ENCODE measurements around the gene ADAMTS12. TPM values are rescaled to one million over a fixed set of nuclear protein-coding genes. Genes with fewer than 3 reads are reported as not detected.

The ADAMTS12 gene
- total RNA-seq, 4 donors from 2014 or later: 0.22 to 1.2 (median 0.77) TPM

DNA sequence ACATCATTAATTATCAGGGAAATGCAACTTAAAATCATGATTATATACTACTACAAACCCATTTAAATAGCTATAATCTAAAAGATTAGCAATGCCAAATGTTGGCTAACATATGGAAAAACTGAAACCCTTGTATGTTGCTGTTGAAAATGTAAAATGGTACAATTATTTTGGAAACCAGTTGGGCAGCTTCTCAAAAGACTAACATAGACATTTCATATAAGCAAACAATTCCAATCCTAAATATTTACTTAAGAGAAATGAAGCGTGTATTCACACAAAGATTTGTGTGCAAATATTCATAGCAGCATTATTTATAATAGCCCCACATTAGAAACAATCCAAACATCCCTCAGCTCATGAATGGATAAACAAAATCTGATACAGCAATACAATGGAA lies 106.2 kb downstream of the ADAMTS12 start:
- intact Hi-C loops (cut with DNase I; ENCODE audit: low total_unique reads): no loop called here
- no peak for DNase-seq (ENCODE audit: low spot score in 2 of 2)
- H3K4me3 ChIP-seq (ENCODE audit: low read depth, poor library complexity, severe bottlenecking): no peak overlapping the region
- TF ChIP-seq POLR2A (IDR thresholded peaks at IDR 0.05): no peak
- TF ChIP-seq, protein P1, sequence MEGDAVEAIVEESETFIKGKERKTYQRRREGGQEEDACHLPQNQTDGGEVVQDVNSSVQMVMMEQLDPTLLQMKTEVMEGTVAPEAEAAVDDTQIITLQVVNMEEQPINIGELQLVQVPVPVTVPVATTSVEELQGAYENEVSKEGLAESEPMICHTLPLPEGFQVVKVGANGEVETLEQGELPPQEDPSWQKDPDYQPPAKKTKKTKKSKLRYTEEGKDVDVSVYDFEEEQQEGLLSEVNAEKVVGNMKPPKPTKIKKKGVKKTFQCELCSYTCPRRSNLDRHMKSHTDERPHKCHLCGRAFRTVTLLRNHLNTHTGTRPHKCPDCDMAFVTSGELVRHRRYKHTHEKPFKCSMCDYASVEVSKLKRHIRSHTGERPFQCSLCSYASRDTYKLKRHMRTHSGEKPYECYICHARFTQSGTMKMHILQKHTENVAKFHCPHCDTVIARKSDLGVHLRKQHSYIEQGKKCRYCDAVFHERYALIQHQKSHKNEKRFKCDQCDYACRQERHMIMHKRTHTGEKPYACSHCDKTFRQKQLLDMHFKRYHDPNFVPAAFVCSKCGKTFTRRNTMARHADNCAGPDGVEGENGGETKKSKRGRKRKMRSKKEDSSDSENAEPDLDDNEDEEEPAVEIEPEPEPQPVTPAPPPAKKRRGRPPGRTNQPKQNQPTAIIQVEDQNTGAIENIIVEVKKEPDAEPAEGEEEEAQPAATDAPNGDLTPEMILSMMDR (IDR thresholded peaks at IDR 0.05): no peak
- 92 to 93% methylated on average over 1 of the region's 1 CpG for WGBS, 2 donors

DNA sequence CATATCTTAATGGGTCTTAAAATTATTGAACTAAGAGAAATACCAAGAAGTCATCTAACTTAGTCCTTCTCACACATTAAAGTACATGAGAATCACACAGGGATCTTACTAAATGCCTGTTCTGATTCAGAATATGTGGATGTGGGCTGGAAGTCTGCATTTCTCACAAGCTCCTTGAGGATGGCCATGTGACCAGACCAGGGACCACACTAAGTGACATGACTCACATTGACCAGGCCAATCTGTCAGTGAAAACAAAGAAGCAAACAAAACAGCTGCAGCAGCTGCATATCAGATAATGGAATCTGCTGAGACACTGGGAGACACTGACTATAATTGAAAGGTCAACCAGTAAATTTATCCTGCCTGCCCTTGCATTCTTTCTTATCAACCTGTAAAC lies 110.5 kb downstream of the ADAMTS12 start:
- TF ChIP-seq, protein P1 (IDR thresholded peaks at IDR 0.05): no peak
- no peak overlapping the region for H3K4me3 ChIP-seq (ENCODE audit: low read depth, poor library complexity, severe bottlenecking)
- DNase-seq (ENCODE audit: low spot score in 2 of 2): peak in 1 of 2 donors; percentile 40
- intact Hi-C loops (cut with DNase I; ENCODE audit: low total_unique reads): no loop called here

DNA sequence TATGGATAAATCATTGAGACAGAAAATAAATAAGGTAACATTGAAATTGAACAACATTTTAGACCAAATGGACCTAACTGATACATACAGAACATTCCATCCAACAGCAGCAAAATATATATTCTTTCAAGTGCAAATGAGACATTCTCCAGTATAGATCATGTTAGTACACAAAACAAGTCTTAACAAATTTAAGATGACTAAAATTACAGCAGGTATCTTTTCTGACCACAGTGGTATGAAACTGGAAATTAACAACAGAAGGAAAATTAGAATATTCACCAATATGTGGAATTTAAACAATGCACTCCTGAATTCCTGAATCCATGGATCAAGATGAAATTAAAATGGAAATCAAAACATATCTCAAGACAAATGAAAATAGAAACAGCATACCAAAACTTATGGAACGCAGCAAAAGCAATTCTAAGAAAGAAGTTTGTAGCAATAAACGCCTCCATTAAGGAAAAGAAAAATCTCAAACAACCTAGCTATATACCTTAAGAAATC lies 115.6 kb downstream of the ADAMTS12 start:
- no peak overlapping the region for H3K4me3 ChIP-seq (ENCODE audit: low read depth, poor library complexity, severe bottlenecking)
- WGBS, 2 donors: 88 to 93% methylated on average over 2 of the region's 2 CpGs
- DNase-seq (ENCODE audit: low spot score in 2 of 2): no peak
- TF ChIP-seq, protein P1 (IDR thresholded peaks at IDR 0.05): no peak
- intact Hi-C loops (cut with DNase I; ENCODE audit: low total_unique reads): no loop called here

DNA sequence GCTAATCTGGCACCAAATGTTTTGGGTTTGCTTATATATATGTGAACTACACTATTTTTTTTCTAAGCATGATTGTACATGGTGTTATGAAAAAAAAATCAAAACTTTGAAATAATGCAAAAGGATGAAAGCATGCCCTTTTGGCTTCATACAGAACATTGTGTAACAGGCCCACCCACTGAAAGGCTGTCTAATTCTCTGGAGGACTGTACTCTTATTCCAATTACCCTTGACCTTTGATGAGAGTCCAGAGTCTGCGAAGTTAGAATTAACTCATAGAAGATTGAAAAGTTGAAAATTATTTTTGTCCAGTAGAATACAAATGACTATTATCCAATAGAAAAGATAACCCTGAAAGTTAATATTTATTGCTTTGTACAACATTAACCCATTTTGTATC lies 117.4 kb downstream of the ADAMTS12 start:
- no peak for DNase-seq (ENCODE audit: low spot score in 2 of 2)
- TF ChIP-seq, protein P1 (IDR thresholded peaks at IDR 0.05): no peak
- TF ChIP-seq POLR2A (IDR thresholded peaks at IDR 0.05): no peak
- intact Hi-C loops (cut with DNase I; ENCODE audit: low total_unique reads): no loop called here
- H3K4me3 ChIP-seq (ENCODE audit: low read depth, poor library complexity, severe bottlenecking): no peak overlapping the region
- WGBS, 2 donors: 65% methylated on average over 1 of the region's 1 CpG

DNA sequence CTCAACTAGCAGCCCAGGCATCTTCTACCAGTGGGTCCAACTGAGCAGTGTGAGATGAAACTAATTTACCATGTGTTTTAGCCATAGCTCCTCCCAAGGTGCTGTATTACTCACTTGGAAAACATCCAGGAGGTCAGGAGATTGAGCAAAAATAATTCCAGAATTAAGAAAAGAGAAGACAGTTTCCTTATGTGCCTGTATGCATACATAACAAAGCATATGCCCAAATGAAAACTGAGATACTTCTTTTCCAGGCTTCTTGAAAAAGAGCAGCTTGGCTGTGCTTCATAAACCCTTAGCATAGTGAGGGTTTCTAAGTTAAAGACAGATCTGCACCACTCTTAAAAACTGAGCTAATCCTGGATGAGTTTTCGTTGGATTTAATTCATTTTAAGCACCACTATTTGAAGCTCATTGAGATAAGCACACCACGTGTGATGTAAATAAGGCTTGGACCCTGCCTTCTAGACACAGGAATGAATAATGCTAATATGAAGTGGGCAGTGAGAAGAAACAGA lies 119.4 kb downstream of the ADAMTS12 start:
- TF ChIP-seq, protein P1 (IDR thresholded peaks at IDR 0.05): no peak
- no peak for TF ChIP-seq POLR2A (IDR thresholded peaks at IDR 0.05)

DNA sequence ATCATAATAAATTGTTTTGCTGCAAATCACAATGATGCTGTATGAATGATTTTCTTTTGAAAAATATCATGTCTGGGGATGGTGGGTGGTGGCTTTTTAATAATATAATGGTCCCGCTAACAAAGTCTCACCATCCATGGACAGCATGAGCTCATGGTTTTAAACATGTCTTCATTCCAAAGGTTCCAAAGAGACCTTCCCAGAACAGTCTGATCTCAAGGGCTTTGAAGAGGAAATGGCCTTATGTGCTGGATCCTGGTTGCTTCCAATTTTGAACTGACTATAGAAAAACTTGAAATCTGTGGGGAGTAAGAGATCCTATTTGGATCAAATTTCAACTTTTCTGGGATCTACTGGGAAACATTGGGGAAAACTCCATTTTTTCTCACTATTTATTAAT lies 121.8 kb downstream of the ADAMTS12 start:
- DNase-seq (ENCODE audit: low spot score in 2 of 2): no peak
- 77 to 83% methylated on average over 1 of the region's 1 CpG for WGBS, 2 donors
- intact Hi-C loops (cut with DNase I; ENCODE audit: low total_unique reads): no loop called here
- no peak overlapping the region for H3K4me3 ChIP-seq (ENCODE audit: low read depth, poor library complexity, severe bottlenecking)
- TF ChIP-seq POLR2A (IDR thresholded peaks at IDR 0.05): no peak
- TF ChIP-seq, protein P1 (IDR thresholded peaks at IDR 0.05): no peak

More for the DNA sequence above, 119.4 kb downstream of the ADAMTS12 start:
- H3K4me3 ChIP-seq (ENCODE audit: low read depth, poor library complexity, severe bottlenecking): no peak overlapping the region
- intact Hi-C loops (cut with DNase I; ENCODE audit: low total_unique reads): no loop called here
- DNase-seq (ENCODE audit: low spot score in 2 of 2): no peak
- 49 to 54% methylated on average over 2 of the region's 2 CpGs for WGBS, 2 donors

Data from lower leg skin (tissue), 4 donors.